DMS 273 treated with DMSO at 0.1 percent for 48 hours (cell line): ENCODE measurements around the gene UBA1.
"Not testable (repeated sequence)": the region's sequence is repeated elsewhere in the genome, so short reads cannot be mapped to it uniquely, and the experiment has no call there.

ENCODE experiments used
- DNase-seq: peaks from one replicate; lab custom pipeline; 2025; lab: John Stamatoyannopoulos, UW

The UBA1 gene

DNA sequence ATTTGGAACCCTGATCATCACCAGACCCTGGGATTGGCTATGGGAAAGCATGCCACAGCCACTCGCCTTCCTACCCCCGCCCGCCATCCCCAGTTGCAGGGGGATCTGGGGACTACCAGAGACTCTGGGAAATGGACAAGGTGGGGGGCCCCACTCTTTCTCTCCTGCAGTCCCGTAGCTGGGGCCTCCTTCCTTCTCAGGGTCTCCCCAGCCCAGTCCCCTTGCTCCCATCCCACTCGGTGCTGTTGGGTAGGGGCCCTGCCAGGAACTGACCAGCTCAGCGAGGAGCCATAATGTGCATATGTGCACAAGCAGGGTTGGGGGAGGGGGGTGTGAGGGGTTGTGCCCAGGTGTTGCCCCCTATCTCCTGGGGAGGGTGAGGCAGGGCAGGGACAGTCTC lies 35.8 kb downstream of the UBA1 start:
- DNase-seq, result no peak

DNA sequence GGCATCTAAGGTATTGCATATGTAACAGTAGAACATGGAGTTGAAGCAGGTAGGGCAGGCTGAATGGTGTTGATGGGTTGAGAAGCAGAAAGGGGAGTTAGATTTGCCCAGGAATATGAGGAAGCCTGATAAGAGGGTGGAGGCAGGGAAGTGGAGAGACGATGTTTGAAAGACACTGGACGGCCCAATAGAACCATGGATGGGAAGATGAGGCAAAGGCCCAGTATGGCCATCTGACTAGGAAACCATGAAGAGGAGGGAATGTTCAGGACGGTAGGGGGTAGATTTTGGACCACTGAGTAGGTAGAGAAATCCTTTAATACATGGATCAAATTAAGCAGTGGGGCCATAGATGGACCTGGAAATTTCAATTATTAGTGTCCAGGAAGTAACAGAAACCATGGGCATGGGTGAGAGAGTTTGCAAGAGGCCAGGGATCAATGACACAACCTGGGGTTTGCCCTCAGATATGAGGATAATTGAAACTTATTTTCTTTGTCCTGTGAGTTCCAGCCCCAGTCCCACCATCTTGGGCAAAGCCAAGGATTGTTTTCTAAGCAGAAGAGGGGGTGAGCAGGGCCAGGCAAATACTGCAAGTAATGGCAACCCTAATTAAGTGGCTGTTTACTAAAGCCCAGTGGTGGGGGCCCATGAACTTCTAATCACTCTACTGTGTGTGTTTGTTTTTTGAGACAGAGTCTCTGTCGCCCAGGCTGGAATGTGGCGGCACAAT lies 36.7 kb downstream of the UBA1 start:
- DNase-seq, result no peak

DNA sequence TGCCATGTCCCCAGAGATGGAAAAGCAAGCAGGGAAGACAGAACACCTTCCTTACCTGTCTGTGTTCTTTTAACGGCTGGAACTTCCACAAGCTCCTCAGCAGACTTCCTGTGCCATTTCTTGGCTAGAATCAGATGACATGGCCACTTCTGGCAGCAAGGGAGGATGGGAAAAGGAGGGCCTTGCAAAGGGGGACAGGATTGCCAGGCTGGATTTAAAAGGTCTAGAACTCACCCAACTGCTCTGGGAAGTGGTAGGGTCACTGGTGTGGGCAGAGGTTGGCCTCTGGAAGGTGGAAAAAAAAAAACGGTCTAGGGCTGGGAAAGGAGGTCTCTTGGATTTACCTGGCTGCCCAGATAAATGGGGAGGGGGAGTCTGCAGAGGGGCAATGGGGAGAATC lies 37.5 kb downstream of the UBA1 start:
- DNase-seq, result no peak

DNA sequence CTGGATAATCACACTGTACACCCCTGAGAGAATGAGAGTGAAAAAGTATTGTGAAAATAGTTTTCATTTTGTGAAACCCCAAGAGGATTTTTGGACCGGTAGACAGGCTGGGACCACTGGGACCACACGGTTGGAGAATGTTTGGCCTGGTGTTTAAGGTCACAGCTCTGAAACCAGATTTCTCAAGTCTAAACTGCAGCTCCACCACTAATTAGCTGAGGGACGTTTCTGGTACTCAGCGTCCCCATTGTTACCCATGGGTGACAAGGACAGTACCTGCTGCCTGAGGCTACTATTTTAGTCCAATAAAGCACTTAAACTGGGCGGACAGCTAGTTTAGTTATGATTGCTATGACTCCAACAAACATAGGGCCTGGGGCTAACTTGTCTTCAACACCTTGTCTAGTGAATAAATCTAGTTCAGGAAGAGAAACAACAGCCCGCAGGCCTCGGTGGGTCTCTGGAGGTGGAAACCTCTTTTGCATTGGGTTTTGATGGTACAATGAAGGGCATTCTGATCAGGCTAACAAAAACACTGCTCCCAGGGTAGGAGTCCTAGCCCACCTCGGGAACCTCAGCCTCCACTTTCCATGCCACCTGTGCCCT lies 38.7 kb downstream of the UBA1 start:
- DNase-seq, result no peak

DNA sequence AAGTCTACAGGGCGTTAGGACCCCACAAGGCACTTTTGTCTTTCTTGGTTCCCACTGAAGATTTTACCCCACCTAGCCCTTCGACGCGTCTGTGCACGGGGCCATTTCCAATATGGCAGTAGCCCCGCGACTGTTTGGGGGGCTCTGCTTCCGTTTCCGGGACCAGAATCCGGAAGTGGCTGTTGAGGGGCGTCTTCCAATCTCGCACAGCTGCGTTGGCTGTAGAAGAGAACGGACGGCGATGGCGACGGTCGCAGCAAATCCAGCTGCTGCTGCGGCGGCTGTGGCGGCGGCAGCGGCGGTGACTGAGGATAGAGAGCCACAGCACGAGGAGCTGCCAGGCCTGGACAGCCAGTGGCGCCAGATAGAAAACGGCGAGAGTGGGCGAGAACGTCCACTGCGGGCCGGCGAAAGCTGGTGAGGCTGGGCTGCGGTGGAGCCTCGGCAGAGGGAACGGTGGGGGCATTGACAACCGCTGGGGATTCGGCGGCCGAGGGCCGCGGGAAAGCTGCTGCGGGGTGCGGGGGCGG lies 39.2 kb downstream of the UBA1 start, which contains the start of gene USP11:
Gene USP11, plus strand, starts transcription at position 207 of the 530 bp plus-strand sequence. Its CDS starts 35 bp downstream, at position 242.
- DNase-seq, result no peak

DNA sequence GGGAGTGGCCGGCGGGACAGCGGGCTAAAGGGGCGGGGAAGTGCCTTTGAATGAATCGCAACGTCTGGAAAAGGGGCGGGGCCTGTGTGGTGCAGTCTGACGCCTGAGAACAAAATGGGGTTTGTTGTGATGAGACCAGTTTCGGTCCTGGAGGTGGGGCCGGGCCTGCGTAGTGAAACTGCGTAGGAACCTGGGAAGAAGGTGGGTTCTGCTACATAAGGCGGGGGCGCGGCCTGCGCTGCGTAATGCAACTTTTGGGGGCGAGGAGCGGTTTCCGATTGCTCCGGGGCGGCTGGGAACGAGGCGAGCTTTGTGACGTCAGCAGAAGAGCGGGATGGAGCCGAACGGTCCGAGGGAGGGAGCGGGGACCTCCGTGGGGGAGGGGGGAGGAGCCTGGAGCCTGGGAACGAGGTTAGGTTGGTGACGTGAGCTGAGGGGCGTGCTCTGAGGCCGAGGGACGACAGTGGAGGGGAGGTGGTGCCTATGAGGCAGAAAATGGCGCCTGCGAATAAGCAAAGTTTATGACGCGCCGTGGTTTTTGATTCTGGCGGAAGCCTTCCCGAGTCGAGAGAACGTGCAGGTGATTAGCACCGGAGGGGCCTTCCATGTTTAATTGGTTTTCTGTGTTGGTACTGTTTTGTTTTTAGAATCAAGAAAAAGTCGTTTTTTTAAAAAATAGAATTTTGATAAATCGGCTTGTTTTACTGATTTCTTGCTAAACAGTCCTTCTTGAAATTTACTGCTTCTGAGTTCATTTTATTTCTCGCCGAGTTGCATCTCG lies 39.9 kb downstream of the UBA1 start:
- DNase-seq, result peak; percentile 90

DNA sequence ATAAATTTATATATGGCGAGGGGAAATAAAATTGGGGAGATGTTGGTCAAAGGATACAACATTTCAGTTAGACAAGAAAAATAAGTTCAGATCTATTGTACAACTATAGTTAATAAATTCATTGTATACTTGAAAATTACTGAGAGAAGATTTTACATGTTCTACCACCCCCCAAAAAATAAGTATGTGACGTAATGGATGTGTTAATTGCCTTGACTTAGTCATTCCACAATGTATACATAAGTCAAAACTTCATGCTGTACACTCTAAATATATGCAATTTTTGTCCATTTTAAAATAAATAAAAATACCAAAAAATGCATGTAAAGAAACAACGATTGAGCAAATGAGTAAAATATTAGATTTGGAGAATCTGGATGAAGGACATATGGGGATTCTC lies 41.0 kb downstream of the UBA1 start:
- DNase-seq, result no peak

DNA sequence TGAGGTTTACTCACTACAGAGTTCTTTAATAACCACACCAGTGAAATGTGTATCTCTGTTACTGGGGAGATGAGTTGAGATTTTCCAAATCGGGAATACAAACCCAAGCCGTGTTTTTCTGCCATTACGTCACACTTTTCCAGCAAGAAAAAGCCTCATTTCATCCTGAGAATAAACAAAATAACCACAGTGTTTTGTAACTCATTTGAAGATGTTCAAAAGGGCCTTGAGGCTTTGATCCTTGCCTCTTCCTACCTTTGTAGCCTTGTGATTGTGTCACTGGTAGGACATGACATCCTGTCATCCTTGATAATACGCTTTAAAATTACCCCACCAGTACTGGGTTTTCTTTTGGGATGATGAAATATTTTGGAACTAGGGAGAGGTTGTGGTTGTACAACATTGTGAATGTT lies 42.1 kb downstream of the UBA1 start:
- DNase-seq, result no peak

DNA sequence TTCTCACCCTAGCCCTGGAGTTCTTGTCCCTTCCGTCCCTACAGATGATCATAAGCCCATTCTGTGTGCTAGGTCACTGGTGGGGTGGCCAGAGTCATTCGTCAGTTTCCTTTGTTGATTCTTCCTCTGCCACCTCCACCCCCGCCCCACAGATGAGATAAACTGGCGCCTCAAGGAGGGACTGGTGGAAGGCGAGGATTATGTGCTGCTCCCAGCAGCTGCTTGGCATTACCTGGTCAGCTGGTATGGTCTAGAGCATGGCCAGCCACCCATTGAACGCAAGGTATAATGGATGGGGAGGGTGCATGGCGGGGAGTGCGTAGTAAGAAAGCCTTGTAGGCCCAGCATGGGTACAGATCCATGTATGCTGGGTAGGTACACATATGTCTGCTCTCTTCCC lies 45.6 kb downstream of the UBA1 start:
- no peak for DNase-seq

DNA sequence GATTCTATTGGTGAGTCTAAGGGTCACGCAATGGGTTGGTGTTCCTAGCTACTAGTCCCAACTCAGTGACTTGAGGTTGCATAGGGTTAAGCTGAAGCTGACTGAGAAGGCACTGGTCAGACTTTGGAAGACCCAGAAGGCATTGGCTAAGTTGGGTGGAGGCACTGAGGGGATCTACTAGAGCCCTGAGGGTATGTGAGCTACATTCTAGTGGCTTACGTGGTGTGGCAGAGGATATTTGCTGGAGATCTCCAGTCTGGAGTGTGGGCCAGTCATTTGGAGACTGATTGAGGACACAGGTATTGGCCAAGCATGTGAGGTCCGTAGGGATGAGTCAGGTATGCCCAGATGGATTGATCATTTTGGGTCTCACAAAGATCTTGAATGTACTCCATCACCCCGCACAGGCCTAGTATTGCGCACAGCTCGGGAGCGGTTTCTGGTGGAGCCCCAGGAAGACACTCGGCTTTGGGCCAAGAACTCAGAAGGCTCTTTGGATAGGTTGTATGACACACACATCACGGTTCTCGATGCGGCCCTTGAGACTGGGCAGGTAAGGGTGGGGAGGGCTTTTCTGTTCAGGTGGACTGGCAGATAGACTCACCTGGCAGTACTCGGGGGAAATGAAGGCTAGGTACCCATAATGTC lies 46.4 kb downstream of the UBA1 start:
- no peak for DNase-seq

DNA sequence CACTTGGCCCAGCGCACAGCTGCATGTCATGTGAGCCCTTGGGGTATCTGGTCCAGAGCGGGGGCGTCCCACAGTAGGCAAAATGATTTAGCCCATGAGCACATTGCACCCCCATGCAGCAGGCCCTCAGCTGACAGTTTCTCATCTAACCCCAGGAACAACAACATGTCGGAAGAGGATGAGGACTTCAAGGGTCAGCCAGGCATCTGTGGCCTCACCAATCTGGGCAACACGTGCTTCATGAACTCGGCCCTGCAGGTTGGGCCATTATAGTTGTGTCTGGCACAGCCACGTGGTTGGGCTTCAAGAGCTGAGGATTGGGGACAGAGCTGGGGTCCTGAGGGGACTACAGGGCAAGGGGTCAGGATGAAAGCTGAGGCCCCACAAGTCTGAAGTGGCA lies 47.0 kb downstream of the UBA1 start:
- no peak for DNase-seq

DNA sequence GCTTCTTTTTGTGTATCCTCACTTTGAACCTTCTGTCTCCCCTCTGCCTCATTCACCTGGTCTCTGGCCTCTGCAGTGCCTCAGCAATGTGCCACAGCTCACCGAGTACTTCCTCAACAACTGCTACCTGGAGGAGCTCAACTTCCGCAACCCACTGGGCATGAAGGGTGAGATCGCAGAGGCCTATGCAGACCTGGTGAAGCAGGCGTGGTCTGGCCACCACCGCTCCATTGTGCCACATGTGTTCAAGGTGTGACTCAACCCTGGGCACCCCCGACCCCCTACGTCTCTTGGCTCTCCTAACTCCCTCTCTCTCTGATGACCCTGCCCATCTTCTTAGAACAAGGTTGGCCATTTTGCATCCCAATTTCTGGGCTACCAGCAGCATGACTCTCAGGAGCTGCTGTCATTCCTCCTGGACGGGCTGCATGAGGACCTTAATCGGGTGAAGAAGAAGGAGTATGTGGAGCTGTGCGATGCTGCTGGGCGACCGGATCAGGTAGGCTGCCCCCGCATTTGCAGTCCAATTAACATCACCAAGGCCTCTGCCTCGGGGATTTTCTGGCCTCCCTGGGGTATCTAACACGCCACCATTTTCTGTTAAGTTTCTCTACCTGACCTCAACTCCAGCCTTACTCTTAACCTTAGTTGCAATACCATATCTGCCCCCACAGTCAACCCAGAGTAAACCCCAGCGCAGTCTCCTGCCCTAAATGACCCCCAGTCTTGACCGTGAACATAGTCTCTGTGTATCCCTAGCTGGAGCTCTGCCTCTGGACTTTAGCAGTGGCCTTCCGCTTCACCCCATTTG lies 47.8 kb downstream of the UBA1 start:
- DNase-seq, result no peak

DNA sequence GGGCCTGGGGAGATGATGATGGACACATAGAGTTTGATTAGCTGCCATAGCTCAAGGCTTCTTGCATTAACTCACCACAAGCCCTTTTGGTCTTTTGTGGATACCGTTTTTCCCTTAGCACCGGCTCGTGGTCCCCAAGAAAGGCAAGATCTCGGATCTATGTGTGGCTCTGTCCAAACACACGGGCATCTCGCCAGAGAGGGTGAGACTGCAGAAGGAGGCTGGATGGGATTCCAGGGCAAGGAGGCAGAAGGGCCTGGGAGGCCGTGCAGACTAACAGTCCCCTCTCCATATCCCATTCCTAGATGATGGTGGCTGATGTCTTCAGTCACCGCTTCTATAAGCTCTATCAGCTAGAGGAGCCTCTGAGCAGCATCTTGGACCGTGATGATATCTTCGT lies 48.7 kb downstream of the UBA1 start:
- no peak for DNase-seq

DNA sequence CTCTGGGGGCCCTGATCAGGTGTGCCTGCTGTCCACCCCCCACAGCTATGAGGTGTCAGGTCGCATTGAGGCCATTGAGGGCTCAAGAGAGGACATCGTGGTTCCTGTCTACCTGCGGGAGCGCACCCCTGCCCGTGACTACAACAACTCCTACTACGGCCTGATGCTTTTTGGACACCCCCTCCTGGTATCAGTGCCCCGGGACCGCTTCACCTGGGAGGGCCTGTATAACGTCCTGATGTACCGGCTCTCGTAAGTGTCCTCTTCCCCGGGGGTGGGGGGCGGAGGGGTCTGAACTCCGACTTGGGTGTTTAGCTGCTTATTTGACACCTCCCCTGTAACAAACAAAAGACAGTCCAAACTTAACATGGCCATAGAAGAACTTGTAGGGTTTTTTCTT lies 49.7 kb downstream of the UBA1 start:
- DNase-seq, result no peak

DNA sequence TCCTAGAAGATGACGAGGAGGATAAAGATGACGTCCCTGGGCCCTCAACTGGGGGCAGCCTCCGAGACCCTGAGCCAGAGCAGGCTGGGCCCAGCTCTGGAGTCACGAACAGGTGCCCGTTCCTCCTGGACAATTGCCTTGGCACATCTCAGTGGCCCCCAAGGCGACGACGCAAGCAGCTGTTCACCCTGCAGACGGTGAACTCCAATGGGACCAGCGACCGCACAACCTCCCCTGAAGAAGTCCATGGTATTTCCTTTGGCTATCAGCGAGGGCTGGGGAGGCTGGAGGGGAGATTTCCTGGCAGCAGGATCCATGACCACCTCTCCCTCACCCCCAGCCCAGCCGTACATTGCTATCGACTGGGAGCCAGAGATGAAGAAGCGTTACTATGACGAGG lies 51.0 kb downstream of the UBA1 start:
- DNase-seq, result no peak

DNA sequence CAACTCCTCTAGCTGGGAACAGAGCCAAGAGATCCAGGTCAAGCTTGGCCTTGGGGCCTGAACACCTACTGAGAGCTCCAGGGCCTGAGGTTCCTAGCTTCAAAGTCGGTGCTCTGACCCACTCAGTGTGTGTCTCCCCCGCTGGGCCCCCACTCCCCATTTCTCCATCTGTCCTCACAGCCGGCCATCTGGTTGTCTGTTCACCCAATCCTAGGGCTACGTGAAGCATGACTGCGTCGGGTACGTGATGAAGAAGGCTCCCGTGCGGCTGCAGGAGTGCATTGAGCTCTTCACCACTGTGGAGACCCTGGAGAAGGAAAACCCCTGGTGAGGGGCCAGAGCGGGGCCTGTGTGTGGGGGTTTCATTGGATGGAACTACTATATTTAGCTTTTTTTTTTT lies 51.5 kb downstream of the UBA1 start:
- peak; percentile 36 for DNase-seq

DNA sequence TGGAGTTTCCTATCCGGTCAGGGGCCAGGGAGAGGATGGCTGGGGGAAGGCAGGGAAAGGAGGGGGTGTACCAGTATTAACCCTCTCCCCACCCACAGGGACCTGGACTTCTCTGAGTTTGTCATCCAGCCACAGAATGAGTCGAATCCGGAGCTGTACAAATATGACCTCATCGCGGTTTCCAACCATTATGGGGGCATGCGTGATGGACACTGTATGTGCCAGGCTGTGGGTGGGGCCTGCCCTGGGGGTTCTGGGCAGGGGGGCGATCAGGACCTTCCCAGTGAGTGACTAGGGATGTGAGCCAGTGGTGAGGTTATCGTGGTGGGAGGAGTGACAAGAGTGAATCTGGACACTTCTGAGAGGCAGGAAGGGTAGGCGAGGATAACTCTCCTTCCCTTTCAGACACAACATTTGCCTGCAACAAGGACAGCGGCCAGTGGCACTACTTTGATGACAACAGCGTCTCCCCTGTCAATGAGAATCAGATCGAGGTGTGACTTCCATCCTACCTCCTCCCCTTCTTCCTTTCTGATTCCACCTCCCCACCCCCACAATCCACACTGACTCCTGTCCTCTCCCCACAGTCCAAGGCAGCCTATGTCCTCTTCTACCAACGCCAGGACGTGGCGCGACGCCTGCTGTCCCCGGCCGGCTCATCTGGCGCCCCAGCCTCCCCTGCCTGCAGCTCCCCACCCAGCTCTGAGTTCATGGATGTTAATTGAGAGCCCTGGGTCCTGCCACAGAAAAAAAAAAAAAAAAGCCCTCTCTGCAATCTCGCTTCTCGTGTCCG lies 53.8 kb downstream of the UBA1 start:
- DNase-seq, result no peak

DNA sequence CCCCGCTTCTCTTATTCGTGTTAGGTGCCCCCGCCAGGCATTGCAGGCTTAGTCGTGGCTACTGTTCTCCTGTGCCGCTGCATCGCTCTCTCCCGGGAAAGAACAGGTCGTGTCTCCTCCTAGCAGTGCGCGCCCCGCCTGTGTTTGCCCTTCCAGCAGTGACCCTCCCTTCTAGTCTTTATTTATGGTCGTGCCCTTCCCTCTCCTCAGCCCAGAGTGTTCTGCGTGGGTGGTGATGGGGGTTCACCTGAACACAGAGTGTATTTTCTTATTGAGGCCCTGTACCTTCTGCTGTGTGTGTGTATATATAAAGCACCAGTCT lies 54.3 kb downstream of the UBA1 start:
- no peak for DNase-seq

DNA sequence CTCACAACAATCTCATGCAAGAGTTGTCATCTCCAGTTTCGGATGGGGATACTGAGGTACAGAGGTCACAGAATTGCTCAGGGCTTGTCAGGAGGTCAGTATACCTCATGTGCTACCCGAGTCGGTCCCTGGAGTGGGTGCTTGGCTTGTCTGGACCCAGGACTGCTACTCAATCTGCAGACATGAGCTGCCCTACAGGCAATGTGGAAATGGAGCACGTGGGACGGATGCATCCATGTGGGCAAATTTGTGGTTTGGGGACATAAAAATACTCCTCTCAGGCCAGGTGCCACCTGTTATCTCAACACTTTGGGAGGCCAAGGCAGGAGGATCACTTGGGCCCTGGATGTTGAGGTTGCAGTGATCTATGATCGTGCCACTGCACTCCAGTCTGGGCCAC lies 54.9 kb downstream of the UBA1 start:
- no peak for DNase-seq

DNA sequence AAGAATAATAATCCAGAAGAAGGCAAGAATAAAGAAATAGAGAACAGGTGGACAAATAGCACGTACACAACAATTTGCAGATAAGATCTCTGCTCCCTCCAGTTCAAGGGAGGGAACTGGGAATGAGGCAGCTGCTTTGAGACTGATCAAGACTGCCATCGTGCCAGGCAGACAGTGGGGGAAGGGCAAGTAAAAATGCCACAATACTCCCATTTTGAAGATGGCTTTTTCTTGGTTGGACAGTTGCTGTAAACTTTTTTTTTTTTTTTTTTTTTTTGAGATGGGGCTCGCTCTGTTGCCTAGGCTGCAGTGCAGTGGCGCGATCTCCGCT lies 56.4 kb downstream of the UBA1 start:
- peak; percentile 41 for DNase-seq

DNA sequence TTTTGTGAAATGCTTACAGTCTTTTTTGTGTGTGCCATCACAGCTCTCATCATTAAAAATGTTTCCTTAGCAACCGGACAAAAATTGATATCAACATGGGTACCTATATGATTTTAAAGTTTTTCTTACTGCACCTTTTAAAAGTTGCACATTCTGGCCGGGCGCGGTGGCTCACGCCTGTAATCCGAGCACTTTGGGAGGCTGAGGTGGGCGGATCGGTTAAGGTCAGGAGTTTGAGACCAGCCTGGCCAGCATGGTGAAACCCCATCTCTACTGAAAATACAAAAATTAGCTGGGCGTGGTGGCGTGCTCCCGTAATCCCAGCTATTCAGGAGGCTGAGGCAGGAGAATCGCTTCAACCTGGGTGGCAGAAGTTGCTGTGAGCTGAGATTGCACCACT lies 64.0 kb downstream of the UBA1 start:
- not testable (repeated sequence) for DNase-seq
